Osteoblast (primary cell): ENCODE data around the gene EML3. TPM values are rescaled to one million over a fixed set of nuclear protein-coding genes. Genes with fewer than 3 reads are reported as not detected.

ENCODE experiments used
- DNase-seq: peaks from one replicate; pipeline ENCODE4 v3.0.0; 2011; ENCODE audit warnings: low spot score, mixed read lengths; ENCODE audit not compliant: insufficient read length; ENCODE audit errors: missing footprints
- H2AFZ ChIP-seq: 2 replicates; pipeline ENCODE4 v1.6.0; 2011; ENCODE audit warnings: mild to moderate bottlenecking, low read length
- H3K27ac ChIP-seq: 2 replicates; pipeline ENCODE4 v1.5.1; 2011; ENCODE audit warnings: mild to moderate bottlenecking, low read depth, low read length, moderate library complexity
- H3K27me3 ChIP-seq: 2 replicates; pipeline ENCODE4 v1.6.0; 2012; ENCODE audit warnings: mild to moderate bottlenecking, control low read depth, inconsistent platforms, low read length, moderate library complexity; ENCODE audit not compliant: insufficient read depth
- H3K36me3 ChIP-seq: 2 replicates; pipeline ENCODE4 v1.5.1; 2011; ENCODE audit warnings: mild to moderate bottlenecking, low read length, control low read depth, moderate library complexity; ENCODE audit not compliant: insufficient read depth
- H3K4me1 ChIP-seq: 2 replicates; pipeline ENCODE4 v1.5.1; 2011; ENCODE audit warnings: mild to moderate bottlenecking, low read length, control low read depth, moderate library complexity; ENCODE audit not compliant: insufficient read depth
- H3K4me2 ChIP-seq: 2 replicates; pipeline ENCODE4 v1.6.0; 2011; ENCODE audit warnings: mild to moderate bottlenecking, low read length; ENCODE audit not compliant: insufficient read depth
- H3K4me3 ChIP-seq: fragments of 200-600 bp; sonication (generic); 3 replicates; pipeline ENCODE4 v1.5.1; 2012; ENCODE audit warnings: mild to moderate bottlenecking, low read length, inconsistent platforms; ENCODE audit not compliant: insufficient read depth
- H3K79me2 ChIP-seq: 2 replicates; pipeline ENCODE4 v1.6.0; 2012; ENCODE audit warnings: mild to moderate bottlenecking, low read length, control low read depth, inconsistent platforms; ENCODE audit not compliant: insufficient read depth
- H3K9me3 ChIP-seq: 2 replicates; pipeline ENCODE4 v1.5.1; 2011; ENCODE audit warnings: low read depth, low read length, control low read depth
- H4K20me1 ChIP-seq: 2 replicates; pipeline ENCODE4 v1.6.0; 2012; ENCODE audit warnings: mild to moderate bottlenecking, low read length, control low read depth; ENCODE audit not compliant: insufficient read depth
- total RNA-seq: library from RNA; depleted of rRNA; stranded (reverse); fragments of >200 nt; gene quantifications from 2 replicates; pipeline ENCODE4 v1.2.3, GENCODE V29; 2012
- TF ChIP-seq, protein P1 (sequence below): IDR thresholded peaks from 2 replicates; pipeline ENCODE4 v1.5.1; 2011; ENCODE audit warnings: mild to moderate bottlenecking, low read depth, low read length, moderate library complexity; ENCODE audit errors: extremely low read depth

Gene EML3
- total RNA-seq, 1 donor, result 26.4 TPM

DNA sequence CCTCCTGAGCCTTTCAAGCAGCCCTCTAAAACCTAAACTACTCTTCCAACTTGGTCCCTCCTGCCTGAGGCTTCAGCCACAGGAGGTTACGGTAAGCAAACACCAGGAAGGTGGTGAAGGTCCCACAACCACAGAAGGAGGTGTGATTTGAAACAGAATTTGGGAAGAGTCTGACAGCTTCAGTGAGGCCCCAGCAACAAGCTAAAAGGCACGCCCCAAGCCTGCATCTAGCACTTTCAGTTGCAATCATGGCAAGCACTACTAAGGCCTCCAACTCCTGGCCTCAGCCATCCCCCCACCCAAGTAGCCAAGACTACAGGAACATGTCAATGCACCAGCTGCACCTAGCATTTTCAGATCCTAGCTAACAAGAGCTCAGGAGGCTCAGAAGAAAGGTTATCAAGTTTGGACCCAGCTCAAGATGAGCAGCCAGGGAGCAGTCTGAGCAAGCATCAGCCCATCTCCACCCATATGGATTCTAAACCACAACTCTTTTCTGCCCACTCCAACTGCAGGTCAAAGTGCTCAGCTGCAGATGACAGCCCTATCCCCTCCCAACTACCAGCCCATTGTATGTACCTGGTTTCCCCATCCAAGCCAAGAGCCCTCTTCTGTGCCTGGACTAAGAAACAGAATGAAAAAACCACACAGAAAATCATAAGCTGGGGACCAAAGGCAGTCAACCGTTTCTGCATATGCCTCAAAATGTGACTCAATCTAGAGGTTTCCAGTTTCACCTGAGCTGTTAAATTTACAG, 55.5 kb downstream of the EML3 start:
- Histone ChIP-seq H3K4me2 (peak overlapping the region; percentile 76), H3K4me3 (no peak overlapping the region), H3K4me1 (peaks cover 69% of the 10 kb centered on the region), H3K27me3 (no peaks in the 10 kb centered on the region), H4K20me1 (peaks cover 24% of the 10 kb centered on the region), H3K27ac (peak overlapping the region; percentile 85), H3K36me3 (peaks cover 39% of the 10 kb centered on the region), H3K9me3 (no peaks in the 10 kb centered on the region), H2AFZ (no peak overlapping the region), H3K79me2 (peaks cover 15% of the 10 kb centered on the region)
- TF ChIP-seq, protein P1, sequence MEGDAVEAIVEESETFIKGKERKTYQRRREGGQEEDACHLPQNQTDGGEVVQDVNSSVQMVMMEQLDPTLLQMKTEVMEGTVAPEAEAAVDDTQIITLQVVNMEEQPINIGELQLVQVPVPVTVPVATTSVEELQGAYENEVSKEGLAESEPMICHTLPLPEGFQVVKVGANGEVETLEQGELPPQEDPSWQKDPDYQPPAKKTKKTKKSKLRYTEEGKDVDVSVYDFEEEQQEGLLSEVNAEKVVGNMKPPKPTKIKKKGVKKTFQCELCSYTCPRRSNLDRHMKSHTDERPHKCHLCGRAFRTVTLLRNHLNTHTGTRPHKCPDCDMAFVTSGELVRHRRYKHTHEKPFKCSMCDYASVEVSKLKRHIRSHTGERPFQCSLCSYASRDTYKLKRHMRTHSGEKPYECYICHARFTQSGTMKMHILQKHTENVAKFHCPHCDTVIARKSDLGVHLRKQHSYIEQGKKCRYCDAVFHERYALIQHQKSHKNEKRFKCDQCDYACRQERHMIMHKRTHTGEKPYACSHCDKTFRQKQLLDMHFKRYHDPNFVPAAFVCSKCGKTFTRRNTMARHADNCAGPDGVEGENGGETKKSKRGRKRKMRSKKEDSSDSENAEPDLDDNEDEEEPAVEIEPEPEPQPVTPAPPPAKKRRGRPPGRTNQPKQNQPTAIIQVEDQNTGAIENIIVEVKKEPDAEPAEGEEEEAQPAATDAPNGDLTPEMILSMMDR, result no peak
- DNase-seq, result peak; percentile 30

DNA sequence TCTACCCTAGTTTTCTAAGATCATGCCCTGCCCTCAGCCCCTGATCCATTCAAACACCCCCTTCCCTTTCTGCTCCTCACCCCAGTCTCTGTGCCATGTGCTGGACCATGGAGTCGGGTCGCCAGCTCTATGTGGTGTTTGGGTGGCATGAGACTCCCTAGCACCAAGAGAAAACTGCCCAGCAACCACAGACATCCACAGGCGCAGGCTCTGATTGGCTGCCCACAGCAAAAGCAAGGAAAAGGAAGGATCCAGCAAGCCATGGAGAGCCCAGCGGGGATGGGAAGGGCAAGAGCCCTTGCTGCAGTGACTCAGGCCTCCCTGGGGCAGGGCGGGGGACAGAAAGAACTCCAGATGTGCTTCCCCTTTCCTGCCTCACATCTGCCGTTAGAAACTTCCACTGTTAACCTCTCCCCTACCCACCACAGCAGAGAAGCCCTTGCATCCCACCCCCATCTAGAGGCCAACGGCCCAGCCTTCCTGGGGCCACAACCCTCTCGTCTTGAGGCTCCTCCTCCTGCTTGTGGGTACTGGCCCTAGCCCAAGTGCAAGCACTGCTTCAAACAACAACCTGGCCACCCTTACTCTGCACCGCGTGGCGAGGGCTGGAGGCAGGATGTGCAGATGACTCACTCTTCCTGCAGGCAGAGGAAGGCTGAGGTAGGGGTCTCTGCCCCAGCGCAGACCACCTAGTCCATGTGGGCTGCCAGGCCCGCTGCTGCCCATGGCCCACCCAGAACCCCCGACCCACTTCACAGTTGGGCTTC, 56.3 kb downstream of the EML3 start:
- Histone ChIP-seq H3K27me3 (no peaks in the 10 kb centered on the region), H3K9me3 (no peaks in the 10 kb centered on the region), H4K20me1 (peaks cover 23% of the 10 kb centered on the region), H3K4me3 (peak overlapping the region; percentile 52), H2AFZ (peak overlapping the region; percentile 64), H3K4me2 (peak overlapping the region; percentile 76), H3K79me2 (peaks cover 15% of the 10 kb centered on the region), H3K36me3 (peaks cover 32% of the 10 kb centered on the region), H3K4me1 (peaks cover 76% of the 10 kb centered on the region), H3K27ac (peak overlapping the region; percentile 85)
- peak; percentile 98 for DNase-seq
- TF ChIP-seq, protein P1, result no peak

DNA sequence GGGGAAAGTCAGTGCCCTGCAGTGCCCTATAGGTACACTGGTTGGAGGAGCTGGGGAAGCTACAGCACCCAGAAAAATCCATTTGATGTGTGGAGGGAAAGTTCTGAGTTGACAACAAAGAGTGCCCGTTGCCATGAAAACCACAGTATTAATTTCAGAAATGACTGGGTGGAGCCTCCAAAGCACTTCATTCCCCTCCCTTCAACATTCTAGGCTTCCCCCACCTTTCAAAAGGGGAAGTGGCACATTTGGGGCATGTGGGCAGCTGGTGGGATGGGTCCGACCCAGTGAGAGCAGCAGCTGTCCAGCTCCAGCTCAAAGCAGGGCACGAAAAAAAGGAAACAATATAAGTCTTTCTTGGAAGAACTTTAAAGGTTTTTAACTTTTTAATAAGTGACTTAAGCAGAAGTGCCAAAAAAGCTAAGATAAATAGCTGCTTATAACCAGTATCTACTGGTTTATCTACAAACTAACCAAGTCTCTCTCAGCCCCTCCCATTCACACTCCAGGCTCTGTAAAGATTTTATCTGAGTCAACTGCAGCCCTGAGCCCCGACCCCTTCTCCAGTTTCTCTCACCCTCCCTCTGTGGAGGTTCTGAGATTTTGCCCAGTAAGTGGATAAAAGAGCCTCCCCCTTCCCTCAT, 57.0 kb downstream of the EML3 start:
- peak; percentile 84 for DNase-seq
- Histone ChIP-seq H3K27ac (peak overlapping the region; percentile 85), H3K4me1 (peaks cover 71% of the 10 kb centered on the region), H3K4me2 (peak overlapping the region; percentile 76), H3K79me2 (peaks cover 15% of the 10 kb centered on the region), H2AFZ (no peak overlapping the region), H3K9me3 (no peaks in the 10 kb centered on the region), H3K36me3 (peaks cover 32% of the 10 kb centered on the region), H3K27me3 (no peaks in the 10 kb centered on the region), H4K20me1 (peaks cover 20% of the 10 kb centered on the region), H3K4me3 (peak overlapping the region; percentile 52)
- TF ChIP-seq, protein P1, result no peak
